ENCODE measurements around the gene CEP192.
A peak's percentile ranks its signal among the peaks of the same experiment; 100 is the strongest.

The CEP192 gene

DNA sequence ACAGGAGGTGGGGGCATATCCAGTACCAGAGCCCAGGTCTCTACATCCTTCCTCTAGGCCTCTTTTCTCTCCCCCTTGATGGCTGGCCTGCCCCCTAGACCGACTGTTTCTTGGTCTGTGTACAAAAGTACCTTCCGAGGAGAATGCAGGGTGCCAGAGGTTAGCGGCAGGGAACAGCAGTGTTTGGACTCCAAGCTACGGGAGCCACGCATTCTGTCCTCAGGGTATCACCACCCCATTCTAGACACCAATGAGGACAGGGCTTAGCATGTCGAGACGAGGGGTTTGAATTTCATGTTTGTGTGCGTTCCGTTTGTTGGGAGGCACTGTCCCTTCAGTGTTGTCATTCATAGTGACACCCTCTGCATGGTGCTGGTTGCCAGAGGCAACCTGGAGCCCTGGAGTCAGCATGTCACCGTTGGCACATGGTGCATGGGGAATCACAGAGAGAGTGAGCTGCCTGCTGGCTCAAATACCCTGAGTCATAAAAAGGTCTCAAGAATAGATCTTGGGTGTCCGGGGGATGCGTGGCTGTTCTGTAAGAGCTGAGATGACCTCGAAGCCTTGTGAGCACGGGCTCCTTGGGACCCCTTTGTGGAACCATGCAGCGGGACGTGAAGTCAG is 170.2 kb downstream of the CEP192 start:
- Histone ChIP-seq H2BK5ac (ENCODE audit: low read length) (no peak overlapping the region), H3K4me3 (ENCODE audit: low read length) (no peak overlapping the region), H3K36me3 (ENCODE audit: control insufficient read depth, insufficient read depth, low read length) (no peaks in the 10 kb centered on the region), H3K4ac (ENCODE audit: low read depth, low read length) (no peak overlapping the region), H3K79me2 (ENCODE audit: control insufficient read depth, insufficient read depth, low read length) (no peaks in the 10 kb centered on the region), H3K27me3 (ENCODE audit: insufficient read depth, low read length, poor library complexity) (no peaks in the 10 kb centered on the region), H3K9ac (ENCODE audit: low read length) (no peak overlapping the region), H3K4me1 (ENCODE audit: control insufficient read depth, low read depth, low read length) (no peaks in the 10 kb centered on the region), H3K23ac (ENCODE audit: low read length) (no peak overlapping the region), H3K56ac (ENCODE audit: low read length) (no peak overlapping the region), H2AK5ac (ENCODE audit: low read length) (no peak overlapping the region), H3K79me1 (ENCODE audit: low read length) (no peaks in the 10 kb centered on the region), H3K4me2 (ENCODE audit: low read length) (no peak overlapping the region), H2BK120ac (ENCODE audit: low read depth, low read length) (no peak overlapping the region), H4K5ac (ENCODE audit: low read length) (no peak overlapping the region), H3K27ac (ENCODE audit: low read depth, low read length) (no peak overlapping the region), H4K8ac (ENCODE audit: low read depth, low read length) (no peak overlapping the region), H2BK15ac (replicated peaks; ENCODE audit: low read depth) (no peak overlapping the region), H3K18ac (ENCODE audit: low read length) (no peak overlapping the region)
- DNase-seq = no peak
- WGBS (ENCODE audit: extremely low coverage, insufficient coverage, low lambda C conversion rate) = no CpG with 5 or more reads among the region's 16 CpGs

DNA sequence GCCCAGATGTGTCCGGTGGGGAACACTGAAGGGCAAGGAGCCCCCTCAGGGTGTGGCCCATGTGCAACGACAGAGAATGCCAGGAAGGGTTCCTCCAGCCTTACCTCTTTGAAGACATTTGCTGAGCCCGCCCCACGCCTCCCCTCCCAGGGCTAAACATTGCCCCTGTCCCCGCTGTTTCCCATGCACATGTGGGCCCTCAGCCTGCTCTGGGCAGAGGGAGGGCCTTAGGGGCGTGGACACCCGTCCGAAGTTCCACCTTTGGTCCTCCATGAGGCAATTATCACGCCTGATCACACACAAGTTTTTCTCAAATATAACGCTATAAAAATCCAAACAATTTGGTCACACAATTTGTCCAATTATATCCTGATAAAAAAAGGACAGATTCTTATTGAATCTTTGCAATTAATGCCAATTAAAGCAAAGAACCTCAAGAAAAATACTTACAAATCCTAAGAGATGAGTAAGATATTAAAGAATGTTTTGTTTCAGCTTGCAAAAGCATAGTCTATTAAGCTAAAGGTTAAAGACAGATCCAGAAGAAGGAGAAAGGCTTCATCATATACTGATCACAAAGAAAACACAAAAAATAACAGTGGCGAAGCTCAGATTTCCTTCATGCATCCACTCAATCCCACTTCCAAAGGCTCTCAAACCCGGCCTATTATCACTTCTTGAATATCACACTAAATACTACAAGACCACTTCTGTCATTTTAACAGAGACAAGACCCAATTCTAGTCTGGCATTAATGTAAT is 172.2 kb downstream of the CEP192 start:
- Histone ChIP-seq H3K18ac (ENCODE audit: low read length) (no peak overlapping the region), H3K4me1 (ENCODE audit: control insufficient read depth, low read depth, low read length) (no peaks in the 10 kb centered on the region), H4K8ac (ENCODE audit: low read depth, low read length) (no peak overlapping the region), H3K4me2 (ENCODE audit: low read length) (no peak overlapping the region), H3K4ac (ENCODE audit: low read depth, low read length) (no peak overlapping the region), H3K23ac (ENCODE audit: low read length) (no peak overlapping the region), H2BK120ac (ENCODE audit: low read depth, low read length) (no peak overlapping the region), H4K5ac (ENCODE audit: low read length) (no peak overlapping the region), H3K27ac (ENCODE audit: low read depth, low read length) (no peak overlapping the region), H2BK15ac (replicated peaks; ENCODE audit: low read depth) (no peak overlapping the region), H2BK5ac (ENCODE audit: low read length) (no peak overlapping the region), H3K56ac (ENCODE audit: low read length) (no peak overlapping the region), H3K4me3 (ENCODE audit: low read length) (no peak overlapping the region), H3K9ac (ENCODE audit: low read length) (no peak overlapping the region), H3K79me1 (ENCODE audit: low read length) (no peaks in the 10 kb centered on the region), H3K36me3 (ENCODE audit: control insufficient read depth, insufficient read depth, low read length) (no peaks in the 10 kb centered on the region), H3K27me3 (ENCODE audit: insufficient read depth, low read length, poor library complexity) (no peaks in the 10 kb centered on the region), H3K79me2 (ENCODE audit: control insufficient read depth, insufficient read depth, low read length) (no peaks in the 10 kb centered on the region), H2AK5ac (ENCODE audit: low read length) (no peak overlapping the region)
- no peak for DNase-seq
- no CpG with 5 or more reads among the region's 12 CpGs for WGBS (ENCODE audit: extremely low coverage, insufficient coverage, low lambda C conversion rate)

DNA sequence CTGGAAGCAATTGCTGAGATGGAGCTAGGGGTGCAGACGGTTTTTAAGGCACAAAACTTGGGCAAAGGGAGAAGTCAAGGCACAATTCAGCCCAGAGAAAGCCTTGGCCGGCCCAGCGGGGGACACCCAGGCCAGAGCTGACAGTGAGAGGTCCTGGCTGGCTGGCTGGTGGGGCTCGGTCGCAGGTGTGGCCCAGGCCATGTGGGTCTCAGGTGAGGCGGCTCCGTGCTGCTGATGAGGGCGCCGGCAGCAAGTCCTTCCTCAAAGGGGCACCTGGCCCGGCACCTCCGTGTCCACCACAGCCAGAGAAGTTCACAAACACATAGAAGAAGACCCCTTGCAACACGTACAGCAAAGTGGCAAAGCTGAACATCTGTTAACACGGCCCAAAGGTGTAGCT is 173.2 kb downstream of the CEP192 start:
- no peak overlapping the region for H2BK5ac ChIP-seq (ENCODE audit: low read length)
- H2BK15ac ChIP-seq (replicated peaks; ENCODE audit: low read depth) = no peak overlapping the region
- no peak overlapping the region for H3K4me3 ChIP-seq (ENCODE audit: low read length)
- no peaks in the 10 kb centered on the region for H3K27me3 ChIP-seq (ENCODE audit: insufficient read depth, low read length, poor library complexity)
- no peaks in the 10 kb centered on the region for H3K79me1 ChIP-seq (ENCODE audit: low read length)
- no peak overlapping the region for H4K5ac ChIP-seq (ENCODE audit: low read length)
- no peak overlapping the region for H4K8ac ChIP-seq (ENCODE audit: low read depth, low read length)
- H3K18ac ChIP-seq (ENCODE audit: low read length) = no peak overlapping the region
- H3K56ac ChIP-seq (ENCODE audit: low read length) = no peak overlapping the region
- H3K9ac ChIP-seq (ENCODE audit: low read length) = no peak overlapping the region
- H3K23ac ChIP-seq (ENCODE audit: low read length) = no peak overlapping the region
- H3K4me2 ChIP-seq (ENCODE audit: low read length) = no peak overlapping the region
- H2BK120ac ChIP-seq (ENCODE audit: low read depth, low read length) = no peak overlapping the region
- H3K27ac ChIP-seq (ENCODE audit: low read depth, low read length) = no peak overlapping the region
- WGBS (ENCODE audit: extremely low coverage, insufficient coverage, low lambda C conversion rate) = no CpG with 5 or more reads among the region's 13 CpGs
- H2AK5ac ChIP-seq (ENCODE audit: low read length) = no peak overlapping the region
- H3K79me2 ChIP-seq (ENCODE audit: control insufficient read depth, insufficient read depth, low read length) = no peaks in the 10 kb centered on the region
- no peaks in the 10 kb centered on the region for H3K36me3 ChIP-seq (ENCODE audit: control insufficient read depth, insufficient read depth, low read length)
- no peak for DNase-seq
- H3K4ac ChIP-seq (ENCODE audit: low read depth, low read length) = no peak overlapping the region
- H3K4me1 ChIP-seq (ENCODE audit: control insufficient read depth, low read depth, low read length) = no peaks in the 10 kb centered on the region

DNA sequence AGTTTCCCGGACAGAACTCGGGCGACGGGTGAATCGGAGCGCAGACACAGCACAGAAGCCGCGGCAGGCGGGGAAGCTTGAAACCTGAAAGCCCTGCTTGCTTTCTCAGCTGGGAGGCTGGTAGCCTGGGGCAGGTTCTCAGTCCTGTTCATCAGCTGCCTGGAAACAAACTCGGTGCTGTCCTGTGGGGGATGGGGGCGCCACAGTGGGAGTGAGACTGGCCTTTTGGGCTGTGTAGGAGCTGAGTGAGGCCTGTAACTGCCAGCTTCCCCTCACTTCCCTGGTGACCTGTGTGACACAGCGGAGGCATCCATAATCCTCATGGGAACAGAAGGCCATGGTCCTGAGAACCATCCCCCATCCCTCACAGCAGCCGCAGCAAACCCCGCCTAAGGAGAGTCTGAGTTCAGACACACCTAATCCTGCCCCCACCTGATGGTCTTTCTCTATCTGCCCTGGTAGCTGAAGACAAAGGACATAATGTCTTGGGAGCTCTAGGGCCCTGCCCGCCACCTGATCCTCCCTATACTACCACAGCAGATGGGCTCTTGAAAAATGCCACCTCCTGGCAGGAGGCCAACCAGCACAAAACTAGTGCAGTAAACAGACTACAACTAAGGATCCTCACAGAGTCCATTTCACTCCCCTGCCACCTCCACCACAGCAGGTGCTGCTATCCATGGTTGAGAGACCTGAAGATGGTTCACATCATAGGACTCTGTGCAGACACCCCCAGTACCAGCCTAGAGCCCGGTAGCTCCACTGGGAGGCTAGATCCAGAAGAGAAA is 174.7 kb downstream of the CEP192 start:
- Histone ChIP-seq H3K79me1 (ENCODE audit: low read length) (no peaks in the 10 kb centered on the region), H3K4ac (ENCODE audit: low read depth, low read length) (no peak overlapping the region), H3K4me2 (ENCODE audit: low read length) (no peak overlapping the region), H3K4me1 (ENCODE audit: control insufficient read depth, low read depth, low read length) (no peaks in the 10 kb centered on the region), H2BK120ac (ENCODE audit: low read depth, low read length) (no peak overlapping the region), H3K23ac (ENCODE audit: low read length) (no peak overlapping the region), H4K8ac (ENCODE audit: low read depth, low read length) (no peak overlapping the region), H3K18ac (ENCODE audit: low read length) (no peak overlapping the region), H3K9ac (ENCODE audit: low read length) (no peak overlapping the region), H2BK15ac (replicated peaks; ENCODE audit: low read depth) (no peak overlapping the region), H2BK5ac (ENCODE audit: low read length) (no peak overlapping the region), H3K27me3 (ENCODE audit: insufficient read depth, low read length, poor library complexity) (no peaks in the 10 kb centered on the region), H3K27ac (ENCODE audit: low read depth, low read length) (no peak overlapping the region), H3K4me3 (ENCODE audit: low read length) (no peak overlapping the region), H2AK5ac (ENCODE audit: low read length) (no peak overlapping the region), H3K36me3 (ENCODE audit: control insufficient read depth, insufficient read depth, low read length) (no peaks in the 10 kb centered on the region), H4K5ac (ENCODE audit: low read length) (no peak overlapping the region), H3K56ac (ENCODE audit: low read length) (peak overlapping the region; percentile 44), H3K79me2 (ENCODE audit: control insufficient read depth, insufficient read depth, low read length) (no peaks in the 10 kb centered on the region)
- peak; percentile 70 for DNase-seq
- WGBS (ENCODE audit: extremely low coverage, insufficient coverage, low lambda C conversion rate) = no CpG with 5 or more reads among the region's 16 CpGs

DNA sequence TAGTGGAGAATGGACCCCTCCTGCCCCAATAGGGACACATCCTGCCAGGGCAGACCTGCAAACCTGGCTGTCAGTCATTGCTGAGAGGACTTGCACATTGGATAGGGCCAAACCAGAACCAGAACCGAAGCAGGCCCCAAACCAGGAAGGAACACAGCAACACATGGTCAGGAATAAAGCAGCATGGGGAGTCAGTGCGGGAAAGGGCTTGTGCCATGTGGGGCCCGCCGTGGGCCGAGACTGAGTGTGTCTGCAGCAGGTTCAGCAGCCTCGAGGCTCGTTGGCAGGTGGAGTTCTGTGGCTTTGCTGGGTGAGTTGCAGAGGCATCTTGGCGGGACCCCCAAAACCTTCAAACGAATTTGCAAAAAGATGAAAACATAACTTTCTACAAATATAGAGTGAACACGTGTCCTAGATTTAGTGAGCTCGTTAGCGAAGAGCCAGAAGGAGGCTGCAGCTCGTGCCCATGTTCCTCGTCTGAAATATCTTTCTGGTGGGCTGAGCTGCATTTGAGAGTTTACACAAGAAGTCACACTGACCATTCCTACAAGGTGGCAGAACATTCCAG is 182.5 kb downstream of the CEP192 start:
- WGBS (ENCODE audit: extremely low coverage, insufficient coverage, low lambda C conversion rate) = no CpG with 5 or more reads among the region's 14 CpGs
- H3K4me2 ChIP-seq (ENCODE audit: low read length) = no peak overlapping the region
- H3K9ac ChIP-seq (ENCODE audit: low read length) = no peak overlapping the region
- H2BK15ac ChIP-seq (replicated peaks; ENCODE audit: low read depth) = no peak overlapping the region
- no peak overlapping the region for H3K18ac ChIP-seq (ENCODE audit: low read length)
- H3K36me3 ChIP-seq (ENCODE audit: control insufficient read depth, insufficient read depth, low read length) = no peaks in the 10 kb centered on the region
- no peaks in the 10 kb centered on the region for H3K4me1 ChIP-seq (ENCODE audit: control insufficient read depth, low read depth, low read length)
- H2AK5ac ChIP-seq (ENCODE audit: low read length) = no peak overlapping the region
- no peaks in the 10 kb centered on the region for H3K79me1 ChIP-seq (ENCODE audit: low read length)
- no peak overlapping the region for H2BK120ac ChIP-seq (ENCODE audit: low read depth, low read length)
- no peak overlapping the region for H3K4me3 ChIP-seq (ENCODE audit: low read length)
- no peaks in the 10 kb centered on the region for H3K79me2 ChIP-seq (ENCODE audit: control insufficient read depth, insufficient read depth, low read length)
- H4K5ac ChIP-seq (ENCODE audit: low read length) = no peak overlapping the region
- no peak overlapping the region for H4K8ac ChIP-seq (ENCODE audit: low read depth, low read length)
- no peak overlapping the region for H3K23ac ChIP-seq (ENCODE audit: low read length)
- no peak overlapping the region for H3K27ac ChIP-seq (ENCODE audit: low read depth, low read length)
- no peak for DNase-seq
- H3K27me3 ChIP-seq (ENCODE audit: insufficient read depth, low read length, poor library complexity) = no peaks in the 10 kb centered on the region
- H3K4ac ChIP-seq (ENCODE audit: low read depth, low read length) = no peak overlapping the region
- H3K56ac ChIP-seq (ENCODE audit: low read length) = no peak overlapping the region
- no peak overlapping the region for H2BK5ac ChIP-seq (ENCODE audit: low read length)
